GM08714 (cell line): Measurements from ENCODE around the gene SNX3.
"Not testable (repeated sequence)": the region's sequence is repeated elsewhere in the genome, so short reads cannot be mapped to it uniquely, and the experiment has no call there.

Source experiments
- H3K4me3 ChIP-seq: fragments of 200-500 bp; sonication (Bioruptor generic); 2 replicates; pipeline ENCODE4 v1.5.1; 2014; ENCODE audit warnings: mild to moderate bottlenecking, low read length, inconsistent platforms
- ZNF274 ChIP-seq: IDR thresholded peaks from 2 replicates; pipeline ENCODE4 v1.6.1; 2012; ENCODE audit warnings: mild to moderate bottlenecking, low read depth, low read length

SNX3 gene

DNA sequence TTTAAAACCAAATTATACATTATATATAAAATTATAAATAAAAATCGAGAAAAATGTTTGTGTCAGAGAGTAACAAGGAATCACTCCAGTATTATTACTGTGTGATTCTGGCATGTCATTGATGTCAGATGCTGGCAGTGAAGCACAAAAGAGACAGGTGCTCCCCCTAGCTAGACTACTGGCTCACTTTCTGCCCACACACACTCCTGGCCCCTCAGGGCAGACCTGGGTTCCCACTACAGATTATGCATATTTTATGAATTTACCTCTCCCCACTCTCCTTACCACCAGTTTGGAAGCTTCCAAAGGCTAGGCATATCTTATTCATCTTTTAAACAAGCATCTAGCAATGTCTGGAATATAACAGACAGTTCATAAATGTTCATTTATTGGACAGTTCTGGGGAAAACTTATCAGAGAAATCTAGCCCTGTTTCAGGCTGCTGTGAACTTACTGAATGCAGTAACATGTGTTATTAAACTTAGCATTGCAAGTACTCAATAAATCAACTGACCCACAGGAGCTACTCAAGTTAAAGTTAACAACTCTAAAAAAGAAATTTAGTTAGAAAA is 12.8 kb downstream of the SNX3 start:
- no peak overlapping the region for H3K4me3 ChIP-seq
- TF ChIP-seq ZNF274, result no peak

DNA sequence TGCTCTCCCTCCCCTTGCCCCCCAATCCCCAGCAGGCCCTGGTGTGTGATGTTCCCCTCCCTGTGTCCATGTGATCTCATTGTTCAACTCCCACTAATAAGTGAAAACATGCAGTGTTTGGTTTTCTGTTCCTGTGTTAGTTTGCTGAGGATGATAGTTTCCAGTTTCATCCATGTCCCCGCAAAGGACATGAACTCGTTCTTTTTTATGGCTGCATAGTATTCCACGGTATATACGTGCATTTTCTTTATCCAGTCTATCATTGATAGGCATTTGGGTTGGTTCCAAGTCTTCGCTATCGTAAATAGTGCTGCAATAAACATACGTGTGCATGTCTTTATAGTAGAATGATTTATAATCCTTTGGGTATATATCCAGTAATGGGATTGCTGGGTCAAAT is 15.7 kb downstream of the SNX3 start:
- H3K4me3 ChIP-seq, result not testable (repeated sequence)

DNA sequence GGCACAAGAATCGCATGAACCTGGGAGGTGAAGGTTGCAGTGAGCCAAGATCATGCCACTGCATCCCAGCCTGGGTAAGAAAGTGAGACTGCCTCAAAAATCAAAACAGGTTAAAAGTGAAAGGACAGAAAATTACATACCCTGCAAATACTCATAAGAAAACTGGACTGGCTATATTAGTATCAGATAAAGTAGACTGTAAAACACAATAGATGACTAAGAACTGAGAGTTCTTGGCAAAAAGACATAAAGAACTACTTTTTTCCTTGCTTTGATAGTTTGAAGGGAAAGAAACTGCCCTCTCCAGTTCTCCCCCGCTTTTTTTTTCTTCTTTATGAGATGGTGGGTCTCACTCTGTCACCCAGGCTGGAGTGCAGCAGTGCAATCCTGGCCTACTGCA is 17.0 kb downstream of the SNX3 start:
- TF ChIP-seq ZNF274, result no peak
- no peak overlapping the region for H3K4me3 ChIP-seq

DNA sequence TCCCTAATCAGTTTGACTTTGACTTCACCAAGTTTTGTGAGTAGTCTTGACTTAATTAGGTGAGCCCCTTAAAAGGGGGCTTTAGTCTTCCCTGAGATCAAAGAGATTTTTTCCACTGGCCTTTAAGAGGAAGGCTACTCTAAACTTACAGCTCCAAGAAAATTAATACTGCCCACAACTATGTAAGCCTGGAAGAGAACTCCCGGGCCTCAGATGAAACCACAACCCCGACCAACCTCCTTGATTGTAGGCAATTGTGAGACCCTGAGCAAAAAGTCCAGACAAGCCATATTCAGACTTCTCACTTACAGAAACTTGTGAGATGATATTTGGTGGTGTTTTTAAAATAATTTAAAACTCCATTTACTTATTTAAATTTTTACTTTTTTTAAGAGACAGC is 18.1 kb downstream of the SNX3 start:
- no peak for TF ChIP-seq ZNF274
- no peak overlapping the region for H3K4me3 ChIP-seq

DNA sequence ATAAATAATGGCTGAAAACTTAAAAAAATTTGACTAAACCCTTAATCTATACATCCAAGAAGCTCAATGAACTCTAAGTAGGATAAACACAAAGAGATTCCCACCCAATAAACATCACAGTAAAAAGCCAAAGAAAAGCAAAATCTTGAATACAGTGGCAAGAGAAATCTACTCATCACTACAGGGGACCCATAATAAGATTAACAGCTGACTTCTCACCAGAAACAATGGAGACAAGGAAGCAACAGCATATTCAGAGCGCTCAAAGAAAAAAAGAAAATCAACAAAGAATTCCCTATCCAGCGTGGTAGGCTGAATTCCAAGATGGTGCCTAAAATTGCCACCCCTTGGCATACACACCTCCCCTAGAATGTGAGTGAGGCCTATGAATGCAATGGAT is 18.6 kb downstream of the SNX3 start:
- H3K4me3 ChIP-seq, result no peak overlapping the region
- no peak for TF ChIP-seq ZNF274

DNA sequence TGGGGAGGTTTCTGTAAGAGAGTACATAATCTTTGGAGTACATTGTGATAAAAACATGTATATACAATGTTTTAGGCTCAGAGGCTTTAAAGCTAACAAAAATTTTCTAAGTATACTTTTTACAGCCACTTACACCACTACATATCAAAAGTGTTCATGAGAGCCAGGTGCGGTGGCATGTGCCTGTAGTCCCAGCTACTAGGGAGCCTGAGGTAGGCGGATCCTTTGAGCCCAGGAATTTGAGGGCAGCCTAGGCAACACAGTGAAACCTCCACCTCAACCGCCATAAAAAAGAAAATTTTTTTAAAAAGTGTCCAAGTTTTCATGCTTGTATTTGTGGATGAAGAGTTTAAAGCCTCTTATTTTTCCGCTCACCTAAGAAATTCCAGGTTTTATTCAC is 22.5 kb downstream of the SNX3 start:
- no peak for TF ChIP-seq ZNF274
- H3K4me3 ChIP-seq, result no peak overlapping the region

DNA sequence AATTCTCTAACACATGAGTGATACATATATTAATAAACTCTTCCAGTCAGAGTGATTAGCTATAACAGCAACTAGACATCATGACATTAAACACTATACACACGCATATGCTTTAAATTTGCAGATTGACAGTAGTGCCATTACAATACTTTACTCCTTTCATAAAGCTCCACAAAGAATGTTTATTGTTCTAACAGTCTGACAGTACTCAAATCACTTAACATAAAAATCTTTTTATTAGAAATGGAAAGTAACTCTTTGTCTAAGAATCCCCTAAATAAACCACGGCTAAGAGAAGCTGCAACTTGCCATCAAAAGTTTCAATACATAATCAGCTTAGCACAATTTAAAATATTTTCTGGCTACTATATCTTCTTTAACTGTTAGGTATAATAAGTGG is 24.0 kb downstream of the SNX3 start:
- H3K4me3 ChIP-seq, result no peak overlapping the region
- TF ChIP-seq ZNF274, result no peak

DNA sequence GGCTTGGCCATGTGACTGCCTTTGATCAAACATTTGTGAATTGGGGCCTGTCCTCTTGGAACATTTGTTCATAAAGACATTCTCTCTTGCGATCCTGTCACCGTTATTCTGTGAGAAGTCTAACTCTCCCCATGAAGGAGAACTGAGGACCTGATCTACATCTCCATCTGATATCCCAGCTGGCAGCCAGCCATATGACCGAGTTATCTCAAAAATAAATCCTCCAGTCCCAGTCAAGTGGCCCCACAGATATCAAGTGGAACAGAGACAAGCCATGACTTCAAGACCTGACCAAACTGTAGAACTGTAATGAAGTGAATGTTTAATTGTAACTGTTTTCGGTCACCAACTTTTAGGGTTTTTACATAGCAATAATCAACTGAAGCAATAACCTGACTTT is 25.7 kb downstream of the SNX3 start:
- H3K4me3 ChIP-seq, result no peak overlapping the region
- no peak for TF ChIP-seq ZNF274

DNA sequence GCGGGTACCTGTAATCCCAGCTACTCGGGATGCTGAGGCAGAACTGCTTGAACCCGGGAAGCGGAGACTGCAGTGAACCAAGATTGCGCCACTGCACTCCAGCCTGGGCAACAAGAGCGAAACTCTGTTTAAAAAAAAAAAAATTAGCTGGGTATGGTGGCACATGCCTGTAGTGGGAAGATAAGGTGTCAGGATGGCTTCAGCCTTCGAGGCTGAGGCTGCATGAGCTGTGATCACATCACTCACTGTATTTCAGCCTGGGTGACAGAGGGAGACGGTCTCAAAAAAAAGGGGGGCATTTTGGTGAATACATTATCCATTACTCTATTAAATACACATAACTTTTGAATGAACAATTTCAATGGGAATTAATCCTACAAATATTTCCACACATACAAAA is 32.4 kb downstream of the SNX3 start:
- TF ChIP-seq ZNF274, result no peak
- H3K4me3 ChIP-seq, result no peak overlapping the region

DNA sequence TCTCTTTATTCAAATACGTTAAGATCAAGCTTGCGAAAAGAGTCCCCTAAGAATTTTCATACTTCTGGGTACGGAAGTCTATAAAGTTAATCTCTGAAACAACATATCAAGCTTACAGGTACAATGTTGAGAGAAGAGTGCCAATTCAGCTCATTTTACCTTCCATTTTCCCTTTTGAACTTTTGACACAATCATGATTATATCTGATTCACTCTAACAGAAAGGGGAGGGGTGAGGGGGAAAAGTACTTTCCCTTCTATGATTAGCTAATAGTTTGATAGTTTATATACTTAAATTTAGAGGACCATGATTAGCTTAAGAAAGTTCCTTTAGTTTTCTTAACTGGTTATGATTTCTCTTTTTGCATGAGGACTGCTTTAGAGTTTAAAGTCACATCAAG is 33.5 kb downstream of the SNX3 start:
- H3K4me3 ChIP-seq, result no peak overlapping the region
- TF ChIP-seq ZNF274, result no peak

DNA sequence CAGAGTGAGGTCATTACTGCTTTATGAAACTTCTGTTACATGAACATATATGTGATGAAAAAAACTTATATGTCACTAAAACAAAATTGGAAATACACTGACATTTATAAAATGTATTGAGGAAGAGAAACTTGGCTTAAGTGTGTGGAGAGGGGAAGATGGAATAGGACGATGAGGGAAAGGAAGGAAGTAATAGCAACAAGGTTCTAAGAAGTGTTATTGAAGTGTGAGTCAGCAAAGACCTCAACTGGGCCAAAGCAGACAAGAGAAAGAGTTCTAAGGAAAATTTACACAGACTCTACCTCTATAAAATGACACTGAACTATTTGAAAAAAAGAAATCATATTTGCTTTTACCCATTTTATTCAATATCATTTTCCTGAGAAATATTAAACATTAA is 38.3 kb downstream of the SNX3 start:
- no peak overlapping the region for H3K4me3 ChIP-seq
- TF ChIP-seq ZNF274, result no peak

DNA sequence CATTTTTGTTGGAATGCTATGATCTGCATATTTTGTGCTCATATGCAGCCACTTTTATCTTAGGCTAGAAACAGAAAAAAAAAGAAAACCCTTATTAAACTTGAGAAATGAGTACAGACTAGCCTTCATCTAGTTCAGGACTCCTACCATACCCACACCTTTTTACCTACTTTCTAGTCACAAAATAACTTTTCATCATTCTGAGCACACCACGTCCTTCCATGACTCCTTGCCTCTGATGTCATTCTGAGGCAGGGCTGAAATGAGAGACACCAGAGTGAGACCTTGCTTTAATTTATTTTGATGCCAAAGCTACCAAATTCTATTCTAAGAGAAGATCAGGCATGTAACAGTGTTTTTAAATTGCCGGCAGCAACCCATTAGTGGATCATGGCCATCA is 38.8 kb downstream of the SNX3 start:
- no peak for TF ChIP-seq ZNF274
- H3K4me3 ChIP-seq, result no peak overlapping the region

DNA sequence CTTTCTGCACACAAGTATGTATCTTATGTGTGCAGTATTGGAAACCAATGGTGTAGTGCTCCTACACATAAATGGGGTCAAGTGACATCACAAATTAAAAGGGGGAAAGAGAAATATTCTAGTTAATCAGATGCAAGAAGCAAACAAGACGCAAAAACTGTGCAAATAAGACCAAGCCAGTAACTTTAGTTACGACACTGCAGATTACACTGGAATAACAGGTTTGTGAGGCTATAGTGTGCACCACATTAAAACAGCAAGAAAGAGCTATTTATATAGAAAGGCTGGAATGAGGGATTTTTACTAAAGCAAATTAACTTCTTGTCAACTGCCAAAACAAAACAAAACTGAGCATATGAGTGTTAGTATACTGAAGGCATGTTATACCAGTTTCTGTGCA is 49.2 kb downstream of the SNX3 start:
- no peak for TF ChIP-seq ZNF274
- no peak overlapping the region for H3K4me3 ChIP-seq

DNA sequence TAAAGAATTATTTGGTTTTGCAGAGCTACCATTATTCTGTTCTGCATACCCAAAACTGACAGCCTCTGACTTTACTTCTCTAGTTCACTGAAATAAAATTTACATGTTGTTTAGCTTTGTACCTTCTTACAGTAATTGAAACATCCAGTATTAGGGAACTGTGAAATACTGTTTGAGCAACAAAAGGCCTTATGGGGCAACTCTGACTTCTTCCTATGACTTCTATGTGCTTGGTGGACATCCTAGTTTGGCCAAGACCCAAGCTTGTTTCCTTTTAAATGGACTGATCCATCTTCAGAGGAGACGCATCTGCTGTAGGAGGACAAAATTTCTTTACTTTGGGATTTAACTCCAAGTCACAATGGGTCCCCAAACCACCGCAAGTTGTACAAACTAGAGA is 50.3 kb downstream of the SNX3 start:
- no peak for TF ChIP-seq ZNF274

DNA sequence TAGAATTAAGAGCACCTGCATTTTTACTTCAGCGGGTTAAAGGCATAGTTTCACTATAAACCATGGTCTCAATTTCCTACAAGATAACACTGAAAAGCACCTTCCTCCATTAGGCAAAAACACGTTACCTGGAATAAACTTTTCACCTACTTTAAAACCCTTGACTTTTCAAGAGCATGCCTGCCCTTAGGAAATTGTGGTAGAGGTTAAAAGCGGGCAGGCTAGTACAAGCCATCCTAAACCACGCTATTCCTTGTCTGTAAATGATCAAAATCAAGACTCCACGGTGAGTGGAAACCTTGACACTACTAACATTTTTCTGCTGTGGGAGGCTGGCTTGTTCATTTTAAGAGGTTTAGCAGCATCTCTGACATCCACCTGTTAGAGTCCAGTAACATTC is 51.1 kb downstream of the SNX3 start:
- H3K4me3 ChIP-seq, result no peak overlapping the region
- TF ChIP-seq ZNF274, result no peak

More for the DNA sequence above, 50.3 kb downstream of the SNX3 start:
- H3K4me3 ChIP-seq, result no peak overlapping the region

DNA sequence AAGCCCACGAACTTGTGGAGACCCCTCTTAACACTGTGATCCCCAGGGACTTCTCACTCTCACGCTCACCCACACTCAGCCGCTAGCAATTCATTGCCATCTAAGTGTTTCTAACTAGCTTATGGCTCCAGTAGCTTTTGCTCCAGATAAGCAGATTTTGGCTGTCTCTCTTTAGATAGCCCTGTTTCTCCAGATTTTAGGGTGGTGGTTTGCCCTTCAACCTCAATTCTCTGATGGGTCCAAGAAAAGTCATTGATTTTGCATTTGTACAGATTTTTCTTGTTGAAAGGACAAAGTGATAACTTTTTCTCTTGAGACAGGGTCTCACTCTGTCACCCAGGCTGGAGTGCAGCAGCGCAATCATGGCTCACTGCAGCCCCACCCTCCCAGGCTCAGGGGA is 53.8 kb downstream of the SNX3 start:
- no peak for TF ChIP-seq ZNF274
- no peak overlapping the region for H3K4me3 ChIP-seq

DNA sequence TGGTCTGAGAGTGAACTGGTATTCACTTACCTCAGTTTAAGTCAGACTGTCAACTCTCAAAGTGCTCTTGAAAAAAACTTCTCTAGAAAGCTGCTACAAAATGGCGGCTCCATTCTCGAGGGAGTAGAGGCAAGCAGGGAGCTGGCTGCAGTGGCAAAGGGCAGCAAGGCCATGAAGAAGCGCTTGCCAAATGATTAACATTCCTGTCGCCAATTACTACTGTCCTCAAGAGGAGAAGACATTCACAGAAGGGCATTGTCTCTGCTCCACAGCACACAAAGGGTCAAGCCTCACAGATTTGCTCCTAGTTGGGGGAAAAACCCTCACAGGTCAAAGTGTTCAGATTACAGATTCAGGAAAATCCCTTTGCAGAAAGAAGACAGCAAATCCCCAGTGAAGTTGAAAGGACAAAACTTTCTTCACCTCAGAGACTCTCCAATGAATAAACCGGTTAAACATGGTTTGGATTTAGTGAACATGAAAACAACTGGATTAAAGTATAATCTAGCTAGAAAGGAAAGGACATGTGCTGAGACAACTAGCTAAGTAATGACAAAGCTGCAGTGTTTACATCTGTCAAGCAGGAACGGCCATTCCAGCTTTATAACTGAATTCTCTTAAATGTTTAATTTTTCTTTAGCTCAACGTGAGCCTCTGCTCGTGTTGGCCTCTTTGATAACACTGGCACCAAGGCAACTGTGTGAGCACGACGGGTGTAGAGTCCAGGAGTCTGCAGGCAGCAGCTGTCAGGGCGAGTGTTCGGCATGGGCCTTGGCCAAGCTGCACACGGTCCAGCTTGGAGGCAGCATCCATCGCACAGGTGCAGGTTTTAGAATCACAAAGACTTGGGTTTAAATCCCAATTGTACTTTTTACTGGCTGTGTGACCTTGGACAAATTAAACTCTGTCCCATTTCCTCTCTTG is 57.4 kb downstream of the SNX3 start:
- no peak overlapping the region for H3K4me3 ChIP-seq
- no peak for TF ChIP-seq ZNF274
